HepG2 (cell line): ENCODE results near the gene ARFGEF3. TPM values are rescaled to one million over a fixed set of nuclear protein-coding genes. Genes with fewer than 3 reads are reported as not detected.

ENCODE experiments used
- BCL6 ChIP-seq: IDR thresholded peaks from 2 replicates; pipeline ENCODE4 v1.6.1; 2016; ENCODE audit warnings: missing genetic modification reagents, missing compliant biosample characterization
- BRF2 ChIP-seq: sonication (generic); formaldehyde crosslinking; IDR thresholded peaks from 2 replicates; pipeline ENCODE4 v1.8.1; 2022; ENCODE audit warnings: mild to moderate bottlenecking, missing genetic modification reagents
- HCFC1 ChIP-seq: fragments of 150-350 bp; IDR thresholded peaks from 2 replicates; pipeline ENCODE4 v1.6.1; 2014; ENCODE audit warnings: low read depth, low read length
- KLF15 ChIP-seq: sonication (generic); formaldehyde crosslinking; IDR thresholded peaks from 2 replicates; pipeline ENCODE4 v1.8.1; 2023; ENCODE audit warnings: borderline replicate concordance, mild to moderate bottlenecking, inconsistent platforms, missing genetic modification reagents, mixed read lengths
- MAF1 ChIP-seq: sonication (generic); formaldehyde crosslinking; IDR thresholded peaks from 2 replicates; pipeline ENCODE4 v1.5.0; 2020; ENCODE audit warnings: missing genetic modification reagents, borderline replicate concordance
- TEAD2 ChIP-seq: sonication (generic); formaldehyde crosslinking; IDR thresholded peaks from 2 replicates; pipeline ENCODE4 v1.9.0; 2021; ENCODE audit warnings: missing genetic modification reagents
- ZBTB46 ChIP-seq: sonication (generic); formaldehyde crosslinking; IDR thresholded peaks from 2 replicates; pipeline ENCODE4 v1.4.0; 2020; ENCODE audit warnings: mild to moderate bottlenecking, missing genetic modification reagents, borderline replicate concordance
- ZNF142 ChIP-seq: sonication (generic); formaldehyde crosslinking; IDR thresholded peaks from 2 replicates; pipeline ENCODE4 v1.4.0; 2020; ENCODE audit warnings: missing genetic modification reagents
- ZNF460 ChIP-seq: sonication (generic); formaldehyde crosslinking; IDR thresholded peaks from 2 replicates; pipeline ENCODE4 v1.5.1; 2020; ENCODE audit warnings: missing genetic modification reagents, mild to moderate bottlenecking, borderline replicate concordance
- ZNF570 ChIP-seq: sonication (generic); formaldehyde crosslinking; IDR thresholded peaks from 2 replicates; pipeline ENCODE4 v1.4.0; 2020; ENCODE audit warnings: mild to moderate bottlenecking, missing genetic modification reagents, borderline replicate concordance
- ZNF616 ChIP-seq: sonication (generic); formaldehyde crosslinking; IDR thresholded peaks from 2 replicates; pipeline ENCODE4 v1.5.0; 2020; ENCODE audit warnings: low read depth, mild to moderate bottlenecking, missing genetic modification reagents
- ZNF678 ChIP-seq: sonication (generic); formaldehyde crosslinking; IDR thresholded peaks from 2 replicates; pipeline ENCODE4 v1.4.0; 2020; ENCODE audit warnings: mild to moderate bottlenecking, missing genetic modification reagents
- polyA plus RNA-seq, 8 experiments: library from polyadenylated mRNA; depleted of rRNA in 3 of 8; stranded (reverse) in 7 of 8; unstranded in 1 of 8; fragments of >200 nt; fragmentation: Illumina TruSeq in 4 of 8; extraction: Trizol in 4 of 8; gene quantifications; 2 replicates each; pipeline versions ENCODE4 v1.2.1 to v1.2.3, GENCODE V29; 2011 to 2016; ENCODE audit warnings: low read depth in 4 of 8, missing spikeins in 1 of 8, mixed read lengths in 1 of 8; ENCODE audit not compliant: insufficient read depth in 1 of 8
- total RNA-seq, 5 experiments: library from RNA; depleted of rRNA; stranded (reverse); fragments of >200 nt; fragmentation: Illumina TruSeq; extraction: Trizol; gene quantifications; 2 replicates each; pipeline ENCODE4 v1.2.3, GENCODE V29; 2016; ENCODE audit warnings: low read depth in 1 of 5
- TF ChIP-seq, protein P1 (sequence below): sonication (generic); formaldehyde crosslinking; IDR thresholded peaks from 2 replicates; pipeline ENCODE4 v1.9.0; 2021; ENCODE audit warnings: missing genetic modification reagents, borderline replicate concordance

Gene ARFGEF3
- total and polyA plus RNA-seq, 2 of the 13 experiments (the other 11 are each of a cell fraction or from before 2014, with no cell fraction given), result 0.60 to 2.6 TPM

- TF ChIP-seq ZNF142 (CRISPR knock-in tag) (peak; percentile 43; the same call in 1 of the 2 replicates), ZNF460 (CRISPR knock-in tag) (no peak), HCFC1 (no peak), BRF2 (peak; percentile 85), ZNF678 (CRISPR knock-in tag) (no peak), ZNF570 (CRISPR knock-in tag) (no peak), ZNF616 (CRISPR knock-in tag) (no peak; the same call in 1 of the 2 replicates), TEAD2 (no peak), BCL6 (CRISPR knock-in tag) (no peak), ZBTB46 (CRISPR knock-in tag) (no peak), KLF15 (CRISPR knock-in tag) (no peak), MAF1 (CRISPR knock-in tag) (no peak)
- TF ChIP-seq, protein P1, sequence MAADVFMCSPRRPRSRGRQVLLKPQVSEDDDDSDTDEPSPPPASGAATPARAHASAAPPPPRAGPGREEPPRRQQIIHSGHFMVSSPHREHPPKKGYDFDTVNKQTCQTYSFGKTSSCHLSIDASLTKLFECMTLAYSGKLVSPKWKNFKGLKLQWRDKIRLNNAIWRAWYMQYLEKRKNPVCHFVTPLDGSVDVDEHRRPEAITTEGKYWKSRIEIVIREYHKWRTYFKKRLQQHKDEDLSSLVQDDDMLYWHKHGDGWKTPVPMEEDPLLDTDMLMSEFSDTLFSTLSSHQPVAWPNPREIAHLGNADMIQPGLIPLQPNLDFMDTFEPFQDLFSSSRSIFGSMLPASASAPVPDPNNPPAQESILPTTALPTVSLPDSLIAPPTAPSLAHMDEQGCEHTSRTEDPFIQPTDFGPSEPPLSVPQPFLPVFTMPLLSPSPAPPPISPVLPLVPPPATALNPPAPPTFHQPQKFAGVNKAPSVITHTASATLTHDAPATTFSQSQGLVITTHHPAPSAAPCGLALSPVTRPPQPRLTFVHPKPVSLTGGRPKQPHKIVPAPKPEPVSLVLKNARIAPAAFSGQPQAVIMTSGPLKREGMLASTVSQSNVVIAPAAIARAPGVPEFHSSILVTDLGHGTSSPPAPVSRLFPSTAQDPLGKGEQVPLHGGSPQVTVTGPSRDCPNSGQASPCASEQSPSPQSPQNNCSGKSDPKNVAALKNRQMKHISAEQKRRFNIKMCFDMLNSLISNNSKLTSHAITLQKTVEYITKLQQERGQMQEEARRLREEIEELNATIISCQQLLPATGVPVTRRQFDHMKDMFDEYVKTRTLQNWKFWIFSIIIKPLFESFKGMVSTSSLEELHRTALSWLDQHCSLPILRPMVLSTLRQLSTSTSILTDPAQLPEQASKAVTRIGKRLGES (CRISPR knock-in tag), result no peak
Observed at GRCh38 chr6:138161338-138162110, at the start of gene ARFGEF3 (continued).
